NOMO-1 treated with dmso at 0.1 percent for 144 hours (cell line): ENCODE results near the gene BMPR1B.

Source experiments
- DNase-seq: peaks from one replicate; lab custom pipeline; 2025; ENCODE audit not compliant: unreplicated experiment; lab: John Stamatoyannopoulos, UW

The BMPR1B gene

DNA sequence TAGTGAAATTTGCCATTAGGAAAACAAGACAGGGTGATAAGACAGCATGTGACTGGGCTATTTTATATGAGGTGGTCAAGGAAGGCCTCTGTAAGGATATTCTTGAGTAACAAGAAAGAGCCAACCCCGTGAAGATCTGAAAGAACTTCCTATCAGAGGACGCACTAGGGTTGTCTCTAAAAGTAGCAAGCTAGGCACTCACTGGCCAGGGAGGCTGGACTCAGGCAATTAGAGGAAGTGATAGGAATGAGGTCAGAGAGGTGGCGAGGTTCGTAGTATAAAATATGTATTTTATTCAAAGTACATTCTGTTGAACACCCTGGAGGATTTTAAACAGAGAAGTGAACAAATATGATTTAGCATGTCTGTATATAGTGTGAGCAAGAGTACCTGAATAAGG lies 4.6 kb downstream of the BMPR1B start:
- DNase-seq, result no peak

DNA sequence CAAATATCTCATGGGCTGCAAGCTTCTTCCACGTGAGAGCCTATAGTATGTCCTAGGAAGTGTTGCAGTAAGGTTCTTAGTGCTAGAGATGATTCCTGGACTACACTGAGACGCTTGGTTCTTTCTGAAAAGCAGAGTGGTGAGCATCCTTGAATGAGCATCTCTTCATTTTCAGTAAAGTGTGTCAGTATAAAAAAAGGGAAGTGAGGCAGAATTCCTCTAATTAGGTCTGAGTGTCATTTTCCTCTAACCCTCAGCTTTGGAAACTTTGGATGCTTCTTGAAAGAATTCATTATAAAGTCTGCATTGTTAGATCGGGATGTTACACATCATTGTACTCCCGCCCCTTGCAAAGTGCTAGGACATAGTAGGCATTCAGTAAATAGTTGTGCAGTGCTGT lies 5.2 kb downstream of the BMPR1B start:
- DNase-seq, result no peak

DNA sequence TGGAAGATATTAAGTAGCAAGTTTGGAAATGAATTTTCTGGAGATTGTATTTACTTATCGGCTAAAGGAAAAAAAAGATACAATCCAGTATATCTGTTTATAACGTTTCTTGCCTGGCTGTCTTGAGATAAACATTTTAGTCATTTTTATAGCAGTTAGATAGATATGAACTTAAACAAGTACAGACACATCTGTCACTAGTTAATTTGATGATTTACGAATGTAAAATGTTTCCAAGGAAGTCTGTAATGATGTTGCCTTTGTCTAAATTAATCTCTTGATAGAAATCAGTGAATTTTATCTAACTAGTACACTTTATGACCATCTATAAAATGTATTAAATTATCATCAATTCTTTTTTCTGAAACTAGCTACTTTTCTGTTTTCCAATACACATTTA lies 5.7 kb downstream of the BMPR1B start:
- DNase-seq, result no peak

DNA sequence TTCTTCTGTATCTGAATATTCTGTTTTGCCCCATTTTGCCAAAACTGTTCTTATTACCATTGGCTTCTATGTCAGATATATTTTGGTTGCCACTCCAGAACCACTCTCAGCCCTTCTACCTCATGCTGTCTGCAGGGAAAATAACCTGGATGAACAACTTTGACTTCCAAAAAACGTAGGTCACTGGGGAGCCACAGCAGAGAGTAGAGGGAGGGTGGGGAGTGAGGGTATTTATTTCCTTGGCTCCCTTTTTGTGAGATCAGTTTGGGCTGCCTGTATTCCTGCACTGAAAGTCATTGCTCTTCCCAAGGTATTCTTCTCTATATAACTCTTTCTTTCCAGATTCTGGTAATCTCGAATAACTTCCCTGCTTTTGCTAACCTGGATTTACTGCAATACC lies 6.3 kb downstream of the BMPR1B start:
- DNase-seq, result no peak

DNA sequence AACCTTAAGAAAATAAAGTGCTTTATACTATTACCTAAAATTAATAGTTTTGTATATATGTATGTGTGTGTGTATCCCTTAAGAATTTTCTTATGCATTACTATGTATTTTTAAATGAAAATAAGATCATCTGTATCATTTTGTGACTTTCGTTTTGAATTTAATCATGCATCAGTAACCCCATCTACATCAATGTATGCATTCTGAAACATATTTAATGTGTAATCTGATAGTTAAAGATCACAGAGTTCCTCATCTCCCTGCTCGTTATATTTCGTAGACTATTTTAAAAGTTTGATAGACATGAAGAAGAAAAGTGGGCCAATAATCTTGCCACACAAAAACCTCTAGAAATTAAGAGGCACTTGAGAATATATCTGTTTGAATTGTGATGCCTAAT lies 7.4 kb downstream of the BMPR1B start:
- DNase-seq, result no peak

DNA sequence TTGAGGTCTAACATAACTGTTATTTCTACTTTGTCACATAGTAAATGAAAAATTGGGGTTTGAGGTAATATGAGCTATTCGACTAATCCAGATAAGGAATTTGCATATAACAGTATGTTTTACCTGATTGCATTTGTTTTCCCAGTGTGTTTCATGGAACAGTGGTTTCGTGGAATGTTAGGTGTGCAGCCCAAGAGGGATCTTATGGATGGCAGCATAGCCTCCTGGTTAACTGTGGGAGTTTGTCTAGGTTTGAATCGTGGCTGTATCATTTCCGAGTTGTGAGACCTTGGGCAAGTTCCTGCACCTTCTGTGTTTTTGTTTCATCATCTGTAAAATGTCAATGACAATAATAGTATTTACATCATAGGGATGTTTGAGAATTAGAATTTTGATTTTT lies 7.9 kb downstream of the BMPR1B start:
- no peak for DNase-seq

DNA sequence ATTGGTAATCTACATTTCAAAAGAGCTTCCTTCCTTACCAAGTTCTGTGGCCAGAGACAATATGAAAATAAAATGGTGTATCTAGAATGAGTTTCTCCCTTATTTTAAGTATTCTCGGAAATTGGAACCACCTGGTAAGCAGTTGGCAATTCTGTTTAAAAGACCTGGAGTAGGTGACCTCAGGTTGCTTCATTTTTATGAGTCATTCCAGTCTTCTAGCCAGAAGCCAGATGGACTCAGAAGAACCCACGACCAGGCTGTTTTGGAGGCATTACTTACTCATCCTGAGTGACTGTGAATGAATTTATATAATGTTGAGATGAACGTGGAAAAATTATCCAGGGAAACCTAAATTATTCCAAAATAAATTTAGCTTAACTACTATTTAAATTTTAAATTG lies 9.1 kb downstream of the BMPR1B start:
- no peak for DNase-seq

DNA sequence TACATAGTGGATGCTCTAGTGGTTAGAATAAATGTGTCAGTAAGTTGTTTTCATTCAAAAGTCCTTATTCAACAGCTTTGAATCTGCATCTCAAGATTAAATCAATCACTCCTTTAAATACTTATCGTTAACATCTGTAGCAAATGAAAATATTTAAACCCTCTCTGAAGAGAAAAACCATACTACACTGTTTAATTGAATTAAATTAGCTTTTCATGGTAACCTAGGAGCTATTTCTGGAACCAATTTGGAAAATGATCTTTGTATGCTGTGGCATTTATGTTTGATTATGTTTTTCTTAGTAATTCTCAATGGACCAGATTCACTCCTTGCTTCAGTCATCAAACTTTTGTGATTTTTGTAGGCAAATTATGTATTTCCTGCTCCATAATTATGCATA lies 9.7 kb downstream of the BMPR1B start:
- no peak for DNase-seq

DNA sequence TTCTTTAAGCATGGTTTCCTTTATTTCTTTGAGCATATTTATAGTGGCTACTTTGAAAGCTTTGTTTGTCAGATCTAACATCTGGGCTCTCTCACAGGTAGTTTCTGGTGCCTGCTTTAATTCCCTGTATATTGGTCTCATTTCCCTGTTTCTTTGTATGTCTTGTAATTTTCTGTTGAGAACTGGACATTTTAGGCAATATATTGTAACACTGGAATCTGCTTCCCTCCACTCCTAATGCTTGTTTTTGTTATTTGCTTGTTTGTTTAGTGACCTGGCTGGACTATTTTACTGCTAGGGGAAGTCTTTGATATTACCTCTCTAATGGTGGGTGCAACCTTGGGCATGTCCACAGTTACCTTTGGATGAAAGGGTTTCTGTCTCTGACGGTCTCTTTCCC lies 25.0 kb downstream of the BMPR1B start:
- no peak for DNase-seq

DNA sequence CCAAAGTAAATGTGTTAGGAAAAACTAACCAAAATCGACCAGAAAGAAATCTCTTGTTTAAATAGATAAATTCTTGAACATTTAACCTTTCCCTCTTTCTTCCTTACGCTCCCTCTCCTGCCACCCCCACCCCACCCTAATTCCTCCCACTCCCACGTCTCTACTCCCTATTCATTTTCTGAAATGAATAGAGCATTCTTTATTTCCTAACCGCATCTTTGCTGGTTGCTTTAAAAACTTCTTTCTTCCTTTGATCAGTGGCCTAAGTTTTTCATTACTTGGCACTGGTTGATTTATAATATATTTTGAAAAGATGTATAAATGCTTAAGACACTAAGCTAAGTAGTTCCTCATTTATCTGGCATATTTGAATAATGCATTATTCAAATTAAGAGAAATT lies 33.9 kb downstream of the BMPR1B start:
- DNase-seq, result no peak

DNA sequence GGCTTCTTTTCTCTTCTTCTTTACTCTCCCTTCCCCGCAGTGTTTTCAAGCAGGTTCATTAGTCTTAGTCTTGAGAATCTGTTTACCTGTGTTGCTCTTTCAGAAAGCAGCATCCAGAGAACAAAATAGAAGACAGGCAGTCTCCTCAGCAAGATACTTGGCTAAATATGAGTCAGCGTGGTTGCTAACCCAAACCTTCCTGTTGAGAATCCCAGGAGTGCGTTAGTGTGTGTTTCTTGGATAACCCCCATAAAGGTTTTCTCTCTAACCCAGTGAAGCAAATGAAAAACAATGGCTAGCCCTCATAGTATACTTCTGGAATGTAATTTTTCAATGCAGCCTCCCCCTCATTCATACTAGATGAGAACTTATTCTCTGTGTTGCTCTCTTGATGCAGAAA lies 41.1 kb downstream of the BMPR1B start:
- DNase-seq, result no peak

DNA sequence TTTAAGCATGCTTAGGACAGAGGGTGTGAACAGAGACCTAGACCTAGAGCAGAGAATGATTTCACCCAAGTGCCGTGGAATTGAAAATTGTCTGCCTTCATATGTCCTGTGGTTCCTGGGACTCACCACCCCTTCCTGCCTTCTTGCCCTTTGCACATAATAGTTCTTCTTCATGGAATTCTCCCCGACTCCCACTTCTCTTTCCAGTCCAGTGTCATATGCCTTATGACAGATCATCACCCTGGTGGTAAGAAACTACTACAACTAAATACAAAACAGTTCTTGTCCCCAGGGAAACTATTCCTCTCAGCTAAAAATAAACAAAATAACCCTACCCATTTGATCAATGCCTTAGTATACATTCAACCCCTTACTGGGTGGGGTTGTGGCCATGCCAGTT lies 43.3 kb downstream of the BMPR1B start:
- no peak for DNase-seq

DNA sequence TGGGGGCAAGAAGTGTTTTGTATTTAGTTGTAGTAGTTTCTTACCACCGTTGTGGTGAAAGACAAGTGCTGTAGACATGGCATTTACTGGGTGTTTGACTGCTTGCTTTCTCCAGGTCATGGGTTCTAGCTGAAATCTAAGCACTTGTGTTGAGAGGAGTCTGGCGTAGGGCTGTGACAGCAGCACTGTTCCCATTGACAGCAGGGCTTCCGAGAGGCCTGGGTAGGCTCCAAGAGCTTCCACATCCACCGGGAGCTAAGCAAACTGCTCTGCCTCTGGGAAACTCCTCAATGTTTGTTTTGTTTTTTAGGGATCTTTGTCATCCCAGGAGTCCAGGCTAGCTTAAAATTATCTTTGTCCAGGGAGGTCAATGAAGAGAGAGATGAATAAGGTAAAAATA lies 44.3 kb downstream of the BMPR1B start:
- no peak for DNase-seq

DNA sequence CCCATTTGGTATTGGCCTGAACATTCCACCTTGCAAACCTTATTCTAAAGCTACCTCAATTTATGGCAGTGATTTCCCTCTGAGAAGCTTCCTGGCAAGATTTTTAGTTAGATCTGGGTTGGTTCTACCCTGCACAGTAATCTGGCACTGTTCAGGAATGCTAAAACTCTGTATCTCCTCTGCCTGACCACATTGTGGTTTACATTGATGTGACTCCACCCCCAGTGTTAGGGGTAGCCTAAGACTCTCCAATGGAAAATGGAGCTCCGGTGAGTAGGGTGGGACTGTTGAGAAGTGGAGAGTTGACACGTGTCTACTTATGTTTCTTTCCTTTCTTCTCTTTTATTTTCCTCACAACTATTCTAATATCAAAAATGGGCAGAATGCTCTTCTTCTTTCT lies 45.4 kb downstream of the BMPR1B start:
- DNase-seq, result no peak

DNA sequence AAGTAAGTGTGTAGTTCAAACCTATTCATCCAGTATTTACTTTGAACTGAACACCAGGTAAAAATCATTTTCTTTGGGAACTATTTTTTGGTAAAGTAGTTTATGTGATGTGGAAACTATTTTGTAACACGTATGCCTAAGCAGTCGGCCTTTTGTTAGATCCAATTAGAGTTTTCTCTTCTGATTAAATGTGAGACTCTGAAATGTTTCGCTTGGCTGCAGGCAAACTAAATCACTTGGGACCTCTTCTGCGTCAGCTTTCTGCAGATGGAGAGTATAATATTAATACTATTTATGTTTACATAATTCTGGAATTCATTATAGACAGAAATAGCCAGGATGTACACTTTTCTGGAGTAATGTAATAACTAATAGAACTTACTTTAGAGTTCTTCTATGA lies 46.9 kb downstream of the BMPR1B start:
- DNase-seq, result no peak

DNA sequence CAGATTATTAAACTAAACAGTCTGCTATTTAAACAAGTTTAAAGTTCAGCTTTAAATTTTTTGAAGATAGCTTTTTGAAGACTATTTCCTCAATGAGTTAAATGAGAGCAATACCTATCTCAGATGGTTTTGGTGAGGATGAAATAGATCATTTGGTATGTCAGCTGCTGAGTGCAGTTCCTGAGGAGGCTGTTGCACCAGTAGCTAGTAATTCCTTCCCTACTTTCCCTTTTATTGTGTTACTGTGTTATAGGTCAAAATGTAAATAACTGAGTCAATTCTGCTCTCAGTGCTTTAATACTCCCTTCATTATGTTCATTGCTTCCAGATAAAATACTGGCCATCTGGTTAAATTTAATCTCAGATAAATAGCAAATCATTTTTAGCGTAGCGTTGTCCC lies 48.6 kb downstream of the BMPR1B start:
- no peak for DNase-seq

DNA sequence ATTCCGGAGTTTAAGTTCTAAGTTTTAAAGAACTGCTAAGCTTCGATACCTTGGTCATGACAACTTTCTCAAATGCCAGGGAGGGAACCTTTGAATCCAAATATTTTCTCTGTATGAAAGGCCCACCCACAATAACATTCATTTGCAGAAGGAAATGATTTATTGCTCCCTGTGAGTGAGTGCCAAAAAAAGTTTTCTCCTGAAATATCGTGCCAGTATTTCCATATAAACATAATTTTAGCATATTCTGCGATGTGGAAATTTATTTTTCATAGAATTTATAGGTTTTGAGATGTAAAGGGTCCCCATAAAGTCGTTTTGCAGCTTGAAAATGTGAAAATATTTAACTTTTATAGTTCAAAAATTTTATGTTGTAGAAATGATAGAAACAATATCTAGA lies 53.9 kb downstream of the BMPR1B start:
- no peak for DNase-seq

DNA sequence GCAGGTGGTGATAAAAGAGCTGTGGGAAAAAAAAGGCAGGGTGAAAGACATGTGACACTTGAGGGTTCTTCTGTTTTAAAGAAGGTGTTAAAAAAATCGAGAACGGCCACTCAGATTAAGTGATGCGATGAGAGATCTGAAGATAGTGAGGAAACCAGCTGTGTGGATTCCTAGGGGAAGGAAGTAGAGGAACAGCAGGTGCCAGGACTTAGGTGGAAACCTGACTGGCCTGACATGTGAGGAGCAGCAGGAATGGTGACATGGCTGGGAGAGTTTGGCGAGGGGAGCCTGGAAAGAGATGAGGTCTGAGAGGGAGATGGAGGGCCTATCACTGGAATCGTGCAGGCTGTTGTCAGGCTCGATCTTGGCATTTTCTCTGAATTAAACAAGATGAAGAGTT lies 55.5 kb downstream of the BMPR1B start:
- DNase-seq, result no peak

DNA sequence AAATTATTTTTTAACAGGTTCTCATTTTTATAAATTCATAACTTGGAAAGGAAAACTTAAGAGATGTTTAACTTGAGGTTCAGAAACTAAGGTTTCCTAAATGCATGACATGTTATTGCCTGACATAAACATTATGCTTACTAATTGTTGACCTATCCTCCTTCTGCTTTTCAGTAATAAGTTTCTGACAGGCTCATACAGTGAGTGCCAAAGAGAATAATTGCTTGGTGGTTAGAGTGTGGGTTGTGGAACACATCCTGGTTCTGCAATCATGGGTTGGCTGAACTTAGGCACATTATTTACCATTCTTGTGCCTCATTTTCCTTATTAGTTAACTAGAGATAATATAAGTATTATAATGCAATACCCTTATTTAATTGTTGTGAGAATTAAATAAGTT lies 56.5 kb downstream of the BMPR1B start:
- no peak for DNase-seq

DNA sequence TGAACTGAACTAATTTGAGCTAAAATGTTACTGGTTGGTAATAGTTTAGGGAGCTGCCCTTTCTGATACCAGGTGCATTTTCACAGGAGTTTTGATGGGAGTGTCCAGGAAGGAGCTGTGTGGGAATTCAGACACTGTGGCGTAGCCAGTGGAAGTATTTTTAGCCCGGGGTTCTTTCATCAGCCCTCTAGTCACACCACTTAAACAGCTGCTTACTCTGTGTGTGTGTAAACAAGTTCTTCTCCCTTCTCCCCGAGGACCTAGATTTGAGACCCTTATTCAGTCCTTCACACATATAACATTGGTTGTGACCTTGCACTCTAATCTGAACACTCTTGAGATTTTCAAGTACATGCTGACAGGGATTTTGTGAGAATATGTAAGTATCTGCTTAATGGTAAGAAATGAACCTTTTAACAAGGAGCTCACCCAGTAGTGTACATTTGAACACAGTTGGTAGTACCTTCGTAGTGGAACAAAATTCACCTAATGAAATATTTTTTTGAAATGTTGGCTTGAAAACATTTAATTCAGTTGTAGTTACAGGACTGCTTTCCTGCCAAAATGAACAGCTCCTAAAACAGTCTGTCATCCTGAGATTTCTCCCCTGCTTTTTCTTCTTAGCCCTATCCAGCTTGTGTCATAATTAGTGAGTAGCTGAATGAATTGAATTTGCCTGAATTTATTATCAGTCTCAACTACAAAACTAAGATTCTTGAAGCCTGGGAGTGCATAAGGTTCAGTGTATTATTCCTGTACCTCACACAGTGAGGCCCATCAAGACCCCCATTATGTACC lies 61.8 kb downstream of the BMPR1B start:
- no peak for DNase-seq

DNA sequence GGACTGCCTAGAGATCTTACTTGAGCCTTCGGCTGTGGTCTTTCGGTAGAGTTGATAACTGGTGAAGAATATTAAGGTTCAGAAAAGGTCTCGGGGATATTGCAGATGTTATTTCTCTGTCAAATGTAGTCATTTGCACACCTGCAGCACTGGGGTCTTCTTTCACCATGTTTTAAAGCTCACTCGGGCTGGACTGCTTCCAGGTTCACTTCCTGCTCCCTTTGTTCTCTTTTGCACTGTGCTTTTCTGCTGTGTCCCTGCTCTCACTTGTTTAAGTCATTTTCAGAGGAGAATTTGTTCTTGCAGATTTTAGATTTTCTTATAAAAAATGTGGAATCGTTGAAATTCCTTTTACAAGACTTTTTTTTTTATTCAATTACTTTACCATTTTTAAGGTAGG lies 68.5 kb downstream of the BMPR1B start:
- DNase-seq, result no peak

DNA sequence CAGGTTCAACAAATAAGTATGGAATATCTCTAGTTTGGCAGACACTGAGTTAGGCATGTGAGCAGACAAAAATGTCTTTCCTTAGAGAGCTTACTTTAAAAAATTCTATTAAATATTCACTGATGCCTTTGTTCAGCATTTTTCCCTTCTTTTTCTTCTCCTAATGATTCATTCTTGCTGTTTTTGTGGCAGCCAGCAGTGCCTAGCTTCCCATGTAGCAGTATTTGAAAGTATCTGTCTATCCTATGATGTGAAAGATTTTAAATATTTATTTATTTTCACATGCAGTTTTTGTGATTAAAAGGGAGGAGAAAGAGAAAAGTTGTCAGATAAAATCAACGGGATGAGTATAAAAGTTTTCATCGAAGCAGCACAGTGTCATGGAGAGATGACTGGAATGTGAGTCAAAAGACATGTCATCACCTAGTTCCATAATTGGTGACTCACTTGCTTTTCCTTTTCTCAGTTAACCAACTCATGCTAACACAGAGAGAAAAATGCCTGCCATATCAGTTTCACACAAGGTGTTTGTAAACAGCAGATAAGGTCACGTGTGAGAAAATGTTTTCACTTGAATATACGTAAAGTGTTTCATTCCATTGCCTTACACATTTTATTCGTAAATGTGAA lies 69.8 kb downstream of the BMPR1B start:
- DNase-seq, result no peak

DNA sequence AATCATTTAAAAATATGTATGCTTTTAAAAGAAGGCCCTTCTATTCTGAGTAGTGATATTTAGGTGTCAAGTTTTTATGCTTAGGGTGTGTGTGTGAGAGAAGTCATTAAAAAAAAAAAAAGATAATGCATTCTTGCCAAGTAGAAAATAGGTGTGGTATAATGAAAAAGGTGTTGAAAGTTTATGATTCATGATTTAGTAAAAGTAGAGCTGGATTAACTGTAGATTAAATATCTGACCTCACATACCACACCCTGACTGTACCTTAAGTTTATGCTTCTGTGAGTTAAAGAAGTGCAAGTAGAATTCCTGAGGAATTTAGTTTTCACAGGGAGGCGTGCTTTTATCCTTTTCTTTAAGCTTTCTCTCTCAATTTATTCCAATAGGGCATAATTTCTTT lies 71.1 kb downstream of the BMPR1B start:
- DNase-seq, result no peak
